HG03159 (cell line): ENCODE results near the gene PCDHGA11.
"Not testable (repeated sequence)": the region's sequence is repeated elsewhere in the genome, so short reads cannot be mapped to it uniquely, and the experiment has no call there.

Source experiments
- ATAC-seq: cut with Tn5 transposase; IDR thresholded peaks from one replicate; pipeline ENCODE4 v1.9.1; 2021; ENCODE audit warnings: mild to moderate bottlenecking, moderate library complexity; ENCODE audit not compliant: unreplicated experiment

PCDHGA11 gene

DNA sequence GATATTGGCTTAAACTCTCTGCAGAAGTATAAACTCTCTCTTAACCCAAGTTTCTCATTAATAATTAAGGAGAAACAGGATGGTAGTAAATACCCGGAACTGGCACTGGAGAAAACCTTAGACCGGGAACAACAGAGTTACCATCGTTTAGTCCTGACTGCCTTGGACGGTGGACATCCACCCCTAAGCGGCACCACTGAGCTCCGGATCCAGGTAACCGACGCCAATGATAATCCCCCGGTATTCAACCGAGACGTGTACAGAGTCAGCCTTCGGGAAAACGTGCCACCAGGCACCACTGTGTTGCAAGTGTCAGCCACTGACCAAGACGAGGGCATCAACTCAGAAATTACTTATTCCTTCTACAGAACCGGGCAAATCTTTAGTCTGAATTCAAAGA, 22.2 kb upstream of the PCDHGA11 start:
- no peak for ATAC-seq

DNA sequence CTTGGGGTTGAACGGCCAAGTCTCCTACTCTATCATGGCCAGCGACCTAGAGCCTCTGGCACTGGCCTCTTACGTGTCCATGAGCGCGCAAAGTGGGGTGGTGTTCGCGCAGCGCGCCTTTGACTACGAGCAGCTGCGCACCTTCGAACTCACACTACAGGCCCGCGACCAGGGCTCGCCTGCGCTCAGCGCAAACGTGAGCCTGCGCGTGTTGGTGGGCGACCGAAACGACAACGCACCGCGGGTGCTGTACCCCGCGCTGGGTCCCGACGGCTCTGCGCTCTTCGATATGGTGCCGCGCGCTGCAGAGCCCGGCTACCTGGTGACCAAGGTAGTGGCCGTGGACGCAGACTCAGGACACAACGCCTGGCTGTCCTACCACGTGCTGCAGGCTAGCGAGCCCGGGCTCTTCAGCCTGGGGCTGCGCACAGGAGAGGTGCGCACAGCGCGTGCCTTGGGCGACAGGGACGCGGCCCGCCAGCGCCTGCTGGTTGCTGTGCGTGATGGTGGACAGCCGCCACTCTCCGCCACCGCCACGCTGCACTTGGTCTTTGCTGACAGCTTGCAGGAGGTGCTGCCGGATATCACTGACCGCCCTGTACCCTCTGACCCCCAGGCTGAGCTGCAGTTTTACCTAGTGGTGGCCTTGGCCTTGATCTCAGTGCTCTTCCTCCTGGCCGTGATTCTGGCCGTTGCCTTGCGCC, 21.1 kb upstream of the PCDHGA11 start:
- no peak for ATAC-seq

DNA sequence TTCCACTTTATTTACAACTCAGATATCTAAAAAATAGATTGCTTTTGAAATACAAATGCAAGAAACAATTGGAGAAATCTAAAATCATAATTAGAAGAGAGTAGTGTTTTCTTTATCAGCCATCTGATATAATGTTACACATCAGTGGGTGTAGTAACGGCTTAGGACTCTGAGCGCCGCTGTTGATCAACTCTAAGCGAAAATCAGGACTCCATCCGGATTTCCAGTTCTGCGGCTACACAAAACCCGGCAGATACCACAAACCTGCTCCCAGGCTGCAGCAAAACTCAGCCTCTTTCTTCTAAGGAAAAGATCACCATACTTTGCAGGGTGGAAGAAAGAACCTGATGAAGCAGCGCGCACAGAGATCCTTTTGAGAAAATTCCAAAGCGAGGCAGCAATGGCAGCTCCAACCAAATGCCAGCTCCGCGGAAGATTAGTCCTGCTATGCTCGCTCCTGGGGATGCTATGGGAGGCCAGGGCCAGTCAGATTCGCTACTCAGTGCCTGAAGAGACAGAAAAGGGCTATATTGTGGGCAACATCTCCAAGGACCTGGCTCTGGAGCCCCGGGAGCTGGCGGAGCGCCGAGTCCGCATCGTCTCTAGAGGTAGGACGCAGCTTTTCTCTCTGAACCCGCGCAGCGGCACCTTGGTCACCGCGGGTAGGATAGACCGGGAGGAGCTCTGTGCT, 18.2 kb upstream of the PCDHGA11 start, which contains the start of gene PCDHGA9:
TSS of gene PCDHGA9 (plus strand) at position 226 of the 691 bp plus-strand sequence. CDS start at position 401, 175 bp downstream.
- no peak for ATAC-seq

DNA sequence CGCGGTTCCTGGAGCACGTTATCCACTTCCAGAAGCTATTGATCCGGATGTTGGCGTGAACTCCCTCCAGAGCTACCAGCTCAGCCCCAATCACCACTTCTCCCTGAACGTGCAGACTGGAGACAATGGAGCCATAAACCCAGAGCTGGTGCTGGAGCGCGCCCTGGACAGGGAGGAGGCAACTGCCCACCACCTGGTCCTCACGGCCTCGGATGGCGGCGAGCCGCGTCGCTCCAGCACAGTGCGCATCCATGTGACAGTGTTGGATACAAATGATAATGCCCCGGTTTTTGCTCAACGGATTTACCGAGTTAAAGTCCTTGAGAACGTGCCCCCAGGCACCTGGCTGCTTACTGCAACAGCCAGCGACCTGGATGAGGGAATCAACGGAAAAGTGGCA, 17.5 kb upstream of the PCDHGA11 start:
- ATAC-seq, result no peak

DNA sequence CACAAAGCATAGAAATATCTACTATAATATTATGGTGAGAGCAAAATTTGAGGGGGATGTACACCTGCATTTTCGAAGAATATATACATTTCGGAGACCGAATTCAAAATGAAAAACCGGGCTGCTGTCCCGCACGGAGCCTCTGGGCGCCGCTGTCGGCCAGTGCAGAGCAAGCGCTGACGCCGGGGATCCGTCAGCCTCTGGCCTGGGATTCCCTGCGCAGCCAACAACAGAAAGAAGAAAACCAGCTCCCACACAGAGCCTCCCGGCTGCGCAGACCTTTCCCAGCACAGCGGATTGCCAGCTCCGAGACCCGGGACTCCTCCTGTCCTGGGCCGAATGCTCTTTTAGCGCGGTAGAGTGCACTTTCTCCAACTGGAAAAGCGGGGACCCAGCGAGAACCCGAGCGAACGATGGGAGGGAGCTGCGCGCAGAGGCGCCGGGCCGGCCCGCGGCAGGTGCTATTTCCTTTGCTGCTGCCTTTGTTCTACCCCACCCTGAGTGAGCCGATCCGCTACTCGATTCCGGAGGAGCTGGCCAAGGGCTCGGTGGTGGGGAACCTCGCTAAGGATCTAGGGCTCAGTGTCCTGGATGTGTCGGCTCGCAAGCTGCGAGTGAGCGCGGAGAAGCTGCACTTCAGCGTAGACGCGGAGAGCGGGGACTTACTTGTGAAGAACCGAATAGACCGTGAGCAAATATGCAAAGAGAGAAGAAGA, 12.9 kb upstream of the PCDHGA11 start, which contains the start of gene PCDHGB6:
TSS of gene PCDHGB6 (plus strand) at position 232 of the 716 bp plus-strand sequence. CDS start at position 414, 182 bp downstream.
- ATAC-seq, result not testable (repeated sequence)

DNA sequence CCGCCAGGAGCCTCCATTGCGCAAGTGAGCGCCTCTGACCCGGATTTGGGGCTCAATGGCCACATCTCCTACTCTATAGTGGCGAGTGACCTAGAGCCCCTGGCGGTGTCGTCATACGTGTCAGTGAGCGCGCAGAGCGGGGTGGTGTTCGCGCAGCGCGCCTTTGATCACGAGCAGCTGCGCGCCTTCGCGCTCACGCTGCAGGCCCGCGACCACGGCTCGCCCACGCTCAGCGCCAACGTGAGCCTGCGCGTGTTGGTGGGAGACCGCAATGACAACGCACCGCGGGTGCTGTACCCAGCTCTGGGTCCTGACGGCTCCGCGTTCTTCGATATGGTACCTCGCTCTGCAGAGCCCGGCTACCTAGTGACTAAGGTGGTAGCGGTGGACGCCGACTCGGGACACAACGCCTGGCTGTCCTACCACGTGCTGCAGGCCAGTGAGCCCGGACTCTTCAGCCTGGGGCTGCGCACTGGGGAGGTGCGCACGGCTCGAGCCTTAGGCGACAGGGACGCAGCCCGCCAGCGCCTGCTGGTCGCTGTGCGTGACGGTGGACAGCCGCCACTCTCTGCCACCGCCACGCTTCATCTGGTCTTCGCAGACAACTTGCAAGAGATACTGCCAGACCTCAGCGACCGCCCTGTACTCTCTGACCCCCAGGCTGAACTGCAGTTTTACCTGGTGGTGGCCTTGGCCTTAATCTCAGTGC, 11.1 kb upstream of the PCDHGA11 start:
- no peak for ATAC-seq

DNA sequence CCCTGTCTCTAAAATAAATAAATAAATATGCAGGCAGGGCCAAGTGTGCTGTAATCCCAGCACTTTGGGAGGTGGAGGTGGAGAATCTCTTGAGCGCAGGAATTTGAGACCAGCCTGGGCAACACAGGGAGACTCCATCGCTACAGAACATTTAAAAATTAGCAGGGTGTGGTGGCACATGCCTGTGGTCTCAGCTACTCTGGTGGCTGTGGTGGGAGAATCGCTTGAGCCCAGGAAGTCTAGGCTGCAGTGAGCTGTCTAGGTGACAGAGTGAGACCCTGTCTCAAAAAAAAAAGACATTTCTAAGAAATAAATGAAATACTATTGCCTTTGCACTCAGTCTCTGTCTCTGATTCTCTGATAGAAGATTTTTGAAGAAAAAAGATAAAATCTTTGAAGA, 9.3 kb upstream of the PCDHGA11 start:
- ATAC-seq, result no peak

DNA sequence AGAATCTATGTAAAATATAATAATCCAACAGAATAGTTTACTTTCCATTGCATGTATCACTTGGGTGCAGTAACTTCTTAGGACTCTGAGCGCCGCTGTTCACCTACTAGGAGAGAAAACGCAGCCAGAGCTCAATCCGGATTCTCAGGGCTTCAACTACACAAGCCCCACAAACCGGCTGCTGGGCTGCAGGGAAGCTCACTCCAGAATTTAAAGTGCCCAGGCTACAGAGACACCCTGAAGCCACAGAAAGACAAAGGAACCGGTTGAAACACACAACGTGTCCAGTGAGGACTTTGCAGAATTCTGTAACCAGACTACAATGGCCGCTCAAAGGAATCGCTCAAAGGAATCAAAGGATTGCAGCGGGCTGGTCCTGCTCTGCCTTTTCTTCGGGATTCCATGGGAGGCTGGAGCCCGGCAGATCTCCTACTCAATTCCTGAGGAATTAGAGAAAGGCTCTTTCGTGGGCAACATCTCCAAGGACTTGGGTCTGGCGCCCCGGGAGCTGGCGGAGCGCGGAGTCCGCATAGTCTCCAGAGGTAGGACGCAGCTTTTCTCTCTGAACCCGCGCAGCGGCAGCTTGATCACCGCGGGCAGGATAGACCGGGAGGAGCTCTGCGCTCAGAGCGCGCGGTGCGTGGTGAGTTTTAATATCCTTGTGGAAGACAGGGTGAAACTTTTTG, 7.9 kb upstream of the PCDHGA11 start, which contains the start of gene PCDHGA10:
TSS of gene PCDHGA10 (plus strand) at position 134 of the 686 bp plus-strand sequence. CDS start at position 323, 189 bp downstream.
- peak; percentile 76 for ATAC-seq

DNA sequence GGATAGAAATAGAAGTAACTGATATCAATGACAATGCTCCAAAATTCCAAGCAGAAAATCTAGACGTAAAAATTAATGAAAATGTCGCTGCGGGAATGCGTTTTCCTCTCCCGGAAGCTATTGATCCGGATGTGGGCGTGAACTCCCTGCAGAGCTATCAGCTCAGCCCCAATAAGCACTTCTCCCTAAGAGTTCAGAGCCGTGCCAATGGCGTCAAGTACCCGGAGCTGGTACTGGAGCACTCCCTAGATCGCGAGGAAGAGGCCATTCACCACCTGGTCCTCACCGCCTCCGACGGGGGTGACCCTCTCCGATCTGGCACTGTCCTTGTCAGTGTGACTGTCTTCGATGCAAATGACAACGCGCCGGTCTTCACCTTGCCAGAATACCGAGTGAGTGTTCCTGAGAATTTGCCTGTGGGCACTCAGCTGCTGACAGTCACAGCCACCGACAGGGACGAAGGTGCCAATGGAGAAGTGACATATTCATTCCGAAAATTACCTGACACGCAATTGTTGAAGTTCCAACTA, 7.2 kb upstream of the PCDHGA11 start:
- no peak for ATAC-seq

DNA sequence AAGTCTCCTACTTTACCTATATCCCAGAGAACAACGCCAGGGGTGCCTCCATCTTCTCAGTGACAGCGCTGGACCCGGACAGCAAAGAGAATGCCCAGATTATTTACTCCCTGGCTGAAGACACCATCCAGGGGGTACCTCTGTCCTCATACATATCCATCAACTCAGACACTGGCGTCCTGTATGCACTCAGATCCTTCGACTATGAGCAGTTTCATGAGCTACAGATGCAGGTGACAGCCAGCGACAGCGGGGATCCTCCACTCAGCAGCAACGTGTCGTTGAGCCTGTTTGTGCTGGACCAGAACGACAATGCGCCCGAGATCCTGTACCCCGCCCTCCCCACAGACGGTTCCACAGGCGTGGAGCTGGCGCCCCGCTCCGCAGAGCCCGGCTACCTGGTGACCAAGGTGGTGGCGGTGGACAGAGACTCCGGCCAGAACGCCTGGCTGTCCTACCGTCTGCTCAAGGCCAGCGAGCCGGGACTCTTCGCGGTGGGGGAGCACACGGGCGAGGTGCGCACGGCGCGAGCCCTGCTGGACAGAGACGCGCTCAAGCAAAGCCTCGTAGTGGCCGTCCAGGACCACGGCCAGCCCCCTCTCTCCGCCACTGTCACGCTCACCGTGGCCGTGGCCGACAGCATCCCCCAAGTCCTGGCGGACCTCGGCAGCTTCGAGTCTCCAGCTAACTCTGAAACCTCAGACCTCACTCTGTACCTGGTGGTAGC, 6.1 kb upstream of the PCDHGA11 start:
- not testable (repeated sequence) for ATAC-seq

DNA sequence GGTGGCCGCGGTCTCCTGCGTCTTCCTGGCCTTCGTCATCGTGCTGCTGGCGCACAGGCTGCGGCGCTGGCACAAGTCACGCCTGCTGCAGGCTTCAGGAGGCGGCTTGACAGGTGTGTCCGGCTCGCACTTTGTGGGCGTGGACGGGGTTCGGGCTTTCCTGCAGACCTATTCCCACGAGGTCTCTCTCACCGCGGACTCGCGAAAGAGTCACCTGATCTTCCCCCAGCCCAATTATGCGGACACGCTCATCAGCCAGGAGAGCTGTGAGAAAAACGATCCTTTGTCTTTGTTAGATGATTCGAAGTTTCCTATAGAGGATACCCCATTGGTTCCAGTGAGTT, 5.6 kb upstream of the PCDHGA11 start:
- not testable (repeated sequence) for ATAC-seq

DNA sequence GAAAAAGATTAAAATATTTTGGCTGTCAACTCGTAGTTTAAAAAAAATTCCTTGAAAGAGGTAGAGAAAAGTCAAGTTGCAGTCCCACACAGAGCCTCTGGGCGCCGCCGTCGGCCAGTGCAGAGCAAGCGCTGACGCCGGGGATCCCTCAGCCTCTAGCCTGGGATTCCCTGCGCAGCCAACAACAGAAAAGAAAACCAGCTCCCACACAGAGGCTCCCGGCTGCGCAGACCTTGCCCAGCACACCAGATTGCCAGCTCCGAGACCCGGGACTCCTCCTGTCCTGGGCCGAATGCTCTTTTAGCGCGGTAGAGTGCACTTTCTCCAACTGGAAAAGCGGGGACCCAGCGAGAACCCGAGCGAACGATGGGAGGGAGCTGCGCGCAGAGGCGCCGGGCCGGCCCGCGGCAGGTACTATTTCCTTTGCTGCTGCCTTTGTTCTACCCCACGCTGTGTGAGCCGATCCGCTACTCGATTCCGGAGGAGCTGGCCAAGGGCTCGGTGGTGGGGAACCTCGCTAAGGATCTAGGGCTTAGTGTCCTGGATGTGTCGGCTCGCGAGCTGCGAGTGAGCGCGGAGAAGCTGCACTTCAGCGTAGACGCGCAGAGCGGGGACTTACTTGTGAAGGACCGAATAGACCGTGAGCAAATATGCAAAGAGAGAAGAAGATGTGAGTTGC, 3.2 kb upstream of the PCDHGA11 start, which contains the start of gene PCDHGB7:
TSS of gene PCDHGB7 (plus strand) at position 184 of the 679 bp plus-strand sequence. CDS start at position 367, 183 bp downstream.
- peak; percentile 79 for ATAC-seq

DNA sequence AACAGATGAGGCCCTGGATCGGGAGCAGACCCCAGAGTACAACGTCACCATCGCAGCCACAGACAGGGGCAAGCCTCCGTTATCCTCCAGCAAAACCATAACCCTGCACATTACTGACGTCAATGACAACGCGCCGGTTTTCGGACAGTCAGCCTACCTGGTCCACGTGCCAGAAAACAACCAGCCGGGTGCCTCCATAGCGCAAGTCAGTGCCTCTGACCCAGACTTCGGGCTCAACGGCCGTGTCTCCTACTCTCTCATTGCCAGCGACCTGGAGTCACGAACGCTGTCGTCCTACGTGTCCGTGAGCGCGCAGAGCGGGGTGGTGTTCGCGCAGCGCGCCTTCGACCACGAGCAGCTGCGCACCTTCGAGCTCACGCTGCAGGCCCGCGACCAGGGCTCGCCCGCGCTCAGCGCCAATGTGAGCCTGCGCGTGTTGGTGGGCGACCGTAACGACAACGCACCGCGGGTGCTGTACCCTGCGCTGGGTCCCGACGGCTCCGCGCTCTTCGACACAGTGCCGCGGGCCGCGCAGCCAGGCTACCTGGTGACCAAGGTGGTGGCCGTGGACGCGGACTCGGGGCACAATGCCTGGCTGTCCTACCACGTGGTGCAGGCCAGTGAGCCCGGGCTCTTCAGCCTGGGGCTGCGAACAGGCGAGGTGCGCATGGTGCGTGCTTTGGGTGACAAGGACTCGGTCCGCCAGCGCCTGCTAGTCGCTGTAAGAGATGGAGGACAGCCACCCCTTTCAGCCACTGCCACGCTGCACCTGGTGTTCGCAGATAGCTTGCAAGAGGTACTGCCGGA, 1.6 kb upstream of the PCDHGA11 start:
- no peak for ATAC-seq

DNA sequence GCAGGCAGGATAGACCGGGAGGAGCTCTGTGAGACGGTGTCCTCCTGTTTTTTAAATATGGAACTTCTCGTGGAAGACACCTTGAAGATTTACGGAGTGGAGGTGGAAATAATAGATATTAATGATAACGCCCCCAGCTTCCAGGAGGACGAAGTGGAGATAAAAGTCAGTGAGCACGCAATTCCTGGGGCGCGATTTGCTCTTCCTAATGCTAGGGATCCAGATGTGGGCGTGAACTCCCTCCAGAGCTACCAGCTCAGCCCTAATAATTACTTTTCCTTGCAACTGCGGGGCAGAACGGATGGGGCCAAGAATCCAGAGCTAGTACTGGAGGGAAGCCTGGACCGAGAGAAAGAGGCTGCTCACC, 621 bp downstream of the PCDHGA11 start:
- ATAC-seq, result no peak

DNA sequence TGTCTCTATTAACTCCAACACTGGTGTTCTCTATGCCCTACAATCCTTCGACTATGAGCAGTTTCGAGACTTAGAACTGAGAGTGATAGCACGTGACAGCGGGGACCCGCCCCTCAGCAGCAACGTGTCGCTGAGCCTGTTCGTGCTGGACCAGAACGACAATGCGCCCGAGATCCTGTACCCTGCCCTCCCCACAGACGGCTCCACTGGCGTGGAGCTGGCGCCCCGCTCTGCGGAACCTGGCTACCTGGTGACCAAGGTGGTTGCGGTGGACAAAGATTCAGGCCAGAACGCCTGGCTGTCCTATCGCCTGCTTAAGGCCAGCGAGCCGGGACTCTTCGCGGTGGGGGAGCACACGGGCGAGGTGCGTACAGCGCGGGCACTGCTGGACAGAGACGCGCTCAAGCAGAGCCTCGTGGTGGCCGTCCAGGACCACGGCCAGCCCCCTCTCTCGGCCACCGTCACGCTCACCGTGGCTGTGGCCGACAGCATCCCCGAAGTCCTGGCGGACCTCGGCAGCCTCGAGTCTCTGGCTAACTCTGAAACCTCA, 2.0 kb downstream of the PCDHGA11 start:
- no peak for ATAC-seq

DNA sequence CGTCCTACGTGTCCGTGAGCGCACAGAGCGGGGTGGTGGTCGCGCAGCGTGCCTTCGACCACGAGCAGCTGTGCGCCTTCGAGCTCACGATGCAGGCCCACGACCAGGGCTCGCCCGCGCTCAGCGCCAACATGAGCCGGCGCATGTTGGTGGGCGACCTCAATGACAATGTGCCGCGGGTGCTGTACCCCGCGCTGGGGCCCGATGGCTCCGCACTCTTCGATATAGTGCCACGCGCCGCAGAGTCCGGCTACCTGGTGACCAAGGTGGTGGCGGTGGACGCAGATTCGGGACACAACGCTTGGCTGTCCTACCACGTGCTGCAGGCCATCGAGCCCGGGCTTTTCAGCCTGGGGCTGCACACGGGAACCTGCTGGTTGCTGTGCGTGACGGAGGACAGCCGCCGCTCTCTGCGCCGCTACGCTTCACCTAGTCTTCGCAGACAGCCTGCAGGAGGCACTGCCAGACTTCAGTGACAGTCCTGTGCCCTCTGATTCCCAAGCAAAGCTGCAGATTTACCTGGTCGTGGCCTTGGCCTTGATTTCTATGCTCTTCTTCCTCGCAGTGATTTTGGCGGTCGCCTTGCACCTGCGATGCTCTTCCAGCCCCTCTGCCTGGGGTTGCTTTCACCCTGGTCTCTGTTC, 7.1 kb downstream of the PCDHGA11 start:
- no peak for ATAC-seq
